IMR-90 (cell line): ENCODE measurements around the gene IL1B.

ENCODE experiments used
- CHD1 ChIP-seq: IDR thresholded peaks from 2 replicates; pipeline ENCODE4 v1.6.1; 2012; ENCODE audit warnings: low read depth, low read length, improper control_type of control experiment
- CTCF ChIP-seq: conservative IDR thresholded peaks from 2 replicates; pipeline ENCODE4 v1.5.1; 2012; ENCODE audit warnings: mild to moderate bottlenecking, low read depth, low read length, improper control_type of control experiment
- POLR2A ChIP-seq: IDR thresholded peaks from 2 replicates; pipeline ENCODE4 v1.6.1; 2012; ENCODE audit warnings: mild to moderate bottlenecking, low read depth, low read length
- RAD21 ChIP-seq: IDR thresholded peaks from 2 replicates; pipeline ENCODE4 v1.6.1; 2012; ENCODE audit warnings: low read length, improper control_type of control experiment
- RCOR1 ChIP-seq: IDR thresholded peaks from 2 replicates; pipeline ENCODE4 v1.6.1; 2012; ENCODE audit warnings: mild to moderate bottlenecking, low read length, improper control_type of control experiment; ENCODE audit not compliant: insufficient replicate concordance
- RFX5 ChIP-seq: IDR thresholded peaks from 2 replicates; pipeline ENCODE4 v1.8.0; 2012; ENCODE audit warnings: low read depth, mild to moderate bottlenecking, low read length, moderate library complexity

GRCh38 chr2:112793449-112793978 lies 43.1 kb downstream of the IL1B start:
- TF ChIP-seq RAD21 (no peak), POLR2A (no peak), CHD1 (no peak), RCOR1 (no peak), CTCF (no peak), RFX5 (no peak)
